Effector memory CD4-positive, alpha-beta T cell (primary cell): ENCODE data around the gene ZBTB44.
A peak's percentile ranks its signal among the peaks of the same experiment; 100 is the strongest.
"Not testable (repeated sequence)": the region's sequence is repeated elsewhere in the genome, so short reads cannot be mapped to it uniquely, and the experiment has no call there.

Source experiments
- DNase-seq, 3 donors: peaks; one replicate each; pipeline ENCODE4 v3.0.0-alpha.2; 2020
- H3K27ac ChIP-seq: 2 replicates; pipeline ENCODE4 v1.7.0; 2013; ENCODE audit warnings: mild to moderate bottlenecking, low read length, moderate library complexity; ENCODE audit not compliant: insufficient read depth, poor library complexity, severe bottlenecking
- H3K27me3 ChIP-seq: replicated peaks from 2 replicates; pipeline ENCODE4 v1.7.0; 2013; ENCODE audit warnings: mild to moderate bottlenecking, low read length; ENCODE audit not compliant: insufficient read depth, control insufficient read depth, poor library complexity, severe bottlenecking
- H3K36me3 ChIP-seq: 2 replicates; pipeline ENCODE4 v1.7.0; 2013; ENCODE audit warnings: mild to moderate bottlenecking, low read length, moderate library complexity; ENCODE audit not compliant: control insufficient read depth, insufficient read depth
- H3K4me1 ChIP-seq: 2 replicates; pipeline ENCODE4 v1.7.0; 2013; ENCODE audit warnings: low read length, mild to moderate bottlenecking; ENCODE audit not compliant: control insufficient read depth, insufficient read depth, poor library complexity, severe bottlenecking
- H3K4me3 ChIP-seq: 2 replicates; pipeline ENCODE4 v1.7.0; 2013; ENCODE audit warnings: low read length, low read depth, mild to moderate bottlenecking; ENCODE audit not compliant: insufficient read depth, poor library complexity, severe bottlenecking
- H3K9me3 ChIP-seq: 2 replicates; pipeline ENCODE4 v1.7.0; 2013; ENCODE audit warnings: mild to moderate bottlenecking, low read length, moderate library complexity; ENCODE audit not compliant: control insufficient read depth
- total RNA-seq, 3 donors: gene quantifications; one replicate each; lab custom pipeline; 2026; lab: John Stamatoyannopoulos, UW

The ZBTB44 gene, protein sequence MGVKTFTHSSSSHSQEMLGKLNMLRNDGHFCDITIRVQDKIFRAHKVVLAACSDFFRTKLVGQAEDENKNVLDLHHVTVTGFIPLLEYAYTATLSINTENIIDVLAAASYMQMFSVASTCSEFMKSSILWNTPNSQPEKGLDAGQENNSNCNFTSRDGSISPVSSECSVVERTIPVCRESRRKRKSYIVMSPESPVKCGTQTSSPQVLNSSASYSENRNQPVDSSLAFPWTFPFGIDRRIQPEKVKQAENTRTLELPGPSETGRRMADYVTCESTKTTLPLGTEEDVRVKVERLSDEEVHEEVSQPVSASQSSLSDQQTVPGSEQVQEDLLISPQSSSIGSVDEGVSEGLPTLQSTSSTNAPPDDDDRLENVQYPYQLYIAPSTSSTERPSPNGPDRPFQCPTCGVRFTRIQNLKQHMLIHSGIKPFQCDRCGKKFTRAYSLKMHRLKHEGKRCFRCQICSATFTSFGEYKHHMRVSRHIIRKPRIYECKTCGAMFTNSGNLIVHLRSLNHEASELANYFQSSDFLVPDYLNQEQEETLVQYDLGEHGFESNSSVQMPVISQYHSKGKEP
- total RNA-seq = 97.9 to 109 (median 102) reads per million in 3 donors

DNA sequence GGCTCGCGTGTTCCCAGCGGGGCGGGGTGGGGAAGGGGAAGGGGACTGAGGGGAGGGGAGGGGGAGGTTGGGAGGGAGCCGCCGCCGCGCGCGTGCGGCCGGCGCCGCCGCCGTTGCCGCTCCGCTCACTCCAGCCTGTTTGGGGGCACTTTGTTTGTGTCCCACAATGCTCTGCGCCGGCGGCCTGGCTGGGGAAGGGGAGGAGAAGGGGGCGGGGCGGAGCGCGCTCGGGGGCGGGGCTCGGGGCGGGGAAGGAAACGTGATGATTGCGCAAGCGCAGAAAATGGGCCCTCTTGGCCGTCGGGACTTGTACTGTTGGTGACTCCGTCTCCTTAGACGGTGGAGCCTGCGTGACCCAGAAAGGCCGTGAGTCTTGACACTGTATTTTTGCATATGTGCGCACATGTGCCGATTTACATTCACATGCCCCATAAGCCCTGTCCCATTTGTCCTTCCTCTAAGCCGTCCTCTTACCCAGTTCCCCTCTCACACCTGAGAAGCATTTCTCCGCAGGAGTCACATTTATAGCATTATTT is at the start of gene ZBTB44:
Gene ZBTB44 (minus strand): TSS at position 168 of the 536 bp plus-strand sequence. CDS start 53,044 bp downstream, outside the sequence.
- Histone ChIP-seq H3K9me3 (no peaks in the 10 kb centered on the region), H3K4me1 (peaks cover 13% of the 10 kb centered on the region), H3K4me3 (peak within 1 kb of the TSS; percentile 67), H3K27me3 (no peaks in the 10 kb centered on the region), H3K27ac (peak within 1 kb of the TSS; percentile 83), H3K36me3 (no peaks in the 10 kb centered on the region)
- peak; percentile 87 to 90 (median 88) for DNase-seq

DNA sequence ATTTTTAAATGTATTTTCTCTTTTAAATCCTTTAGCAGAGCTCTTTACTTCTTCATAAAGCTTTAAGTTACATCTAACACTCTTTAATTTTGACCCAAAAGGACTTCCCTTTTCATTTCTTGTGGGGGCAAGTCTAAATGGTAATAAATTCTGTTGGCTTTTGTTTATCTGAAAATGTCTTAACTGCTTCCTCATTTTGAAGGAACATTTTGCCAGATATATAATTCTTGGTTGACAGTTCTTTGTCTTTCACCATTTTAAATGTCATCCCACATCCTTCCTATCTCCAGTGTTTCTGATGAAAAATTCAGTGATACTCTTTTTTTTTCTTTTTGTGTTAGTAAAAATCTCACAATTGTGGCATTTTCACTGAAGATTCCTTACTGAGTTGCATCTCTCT is 44.7 kb upstream of the ZBTB44 start:
- Histone ChIP-seq H3K27ac (no peak overlapping the region), H3K27me3 (no peaks in the 10 kb centered on the region), H3K4me1 (no peaks in the 10 kb centered on the region), H3K4me3 (no peak overlapping the region), H3K36me3 (no peaks in the 10 kb centered on the region), H3K9me3 (no peaks in the 10 kb centered on the region)
- DNase-seq = no peak

DNA sequence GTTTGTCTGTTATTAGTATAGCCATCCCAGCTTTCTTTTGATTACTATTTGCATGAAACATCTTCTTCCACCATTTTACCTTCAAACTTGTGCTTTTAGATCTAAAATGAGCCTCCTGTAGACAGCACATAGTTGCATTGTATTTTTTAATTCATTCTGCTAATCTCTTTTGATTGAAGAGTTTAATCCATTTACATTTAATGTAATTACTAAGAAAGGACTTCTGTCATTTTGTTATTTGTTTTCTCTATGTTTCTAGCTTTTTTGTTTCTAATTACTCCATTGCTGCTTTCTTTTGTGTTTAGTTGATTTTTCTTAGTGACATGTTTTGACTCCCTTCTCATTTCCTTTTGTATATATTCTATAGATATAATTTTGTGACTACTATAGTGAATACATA is 43.7 kb upstream of the ZBTB44 start:
- H3K4me1 ChIP-seq = no peaks in the 10 kb centered on the region
- H3K4me3 ChIP-seq = no peak overlapping the region
- no peaks in the 10 kb centered on the region for H3K36me3 ChIP-seq
- H3K27me3 ChIP-seq = no peaks in the 10 kb centered on the region
- H3K27ac ChIP-seq = no peak overlapping the region
- H3K9me3 ChIP-seq = no peaks in the 10 kb centered on the region
- no peak for DNase-seq

DNA sequence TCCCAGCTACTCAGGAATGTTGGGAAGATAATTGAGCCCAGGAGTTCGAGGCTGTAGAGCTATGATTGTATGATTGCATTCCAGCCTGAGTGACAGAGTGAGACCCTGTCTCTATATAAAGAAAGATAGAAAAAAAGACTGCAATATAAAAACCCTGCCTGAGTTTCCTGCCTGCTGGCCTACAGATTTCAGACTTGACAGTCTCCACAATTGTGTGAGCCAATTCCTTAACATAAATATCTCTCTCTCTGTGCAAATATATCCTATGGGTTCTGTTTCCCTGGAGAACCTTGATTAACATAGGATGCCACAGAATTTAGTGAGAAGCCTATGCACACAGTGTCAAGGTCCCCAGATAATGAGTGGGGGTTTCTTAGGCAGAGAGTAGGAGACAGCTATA is 32.5 kb upstream of the ZBTB44 start:
- no peaks in the 10 kb centered on the region for H3K9me3 ChIP-seq
- no peak for DNase-seq

DNA sequence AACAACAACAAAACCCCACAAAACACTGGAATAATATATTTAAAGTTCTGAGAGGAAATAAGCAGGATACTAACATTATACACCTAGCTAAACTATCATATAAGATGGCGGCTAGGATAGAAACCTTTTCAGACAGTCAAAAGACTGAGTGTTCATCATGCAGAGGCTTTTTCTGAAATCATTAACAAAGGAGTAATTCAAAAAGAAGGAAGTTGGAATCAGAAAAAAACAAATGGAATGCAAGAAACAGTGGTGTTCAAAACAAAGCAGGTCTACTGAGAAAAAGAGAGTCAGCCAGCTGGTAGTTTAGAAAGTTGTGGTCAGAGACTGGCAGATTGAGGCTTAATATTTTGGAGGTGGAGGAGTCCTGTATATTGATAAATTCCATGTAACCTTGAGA is 30.1 kb upstream of the ZBTB44 start:
- H3K27ac ChIP-seq = no peak overlapping the region
- H3K9me3 ChIP-seq = no peaks in the 10 kb centered on the region
- no peak overlapping the region for H3K4me3 ChIP-seq
- H3K36me3 ChIP-seq = no peaks in the 10 kb centered on the region
- H3K27me3 ChIP-seq = no peaks in the 10 kb centered on the region
- no peaks in the 10 kb centered on the region for H3K4me1 ChIP-seq
- DNase-seq = no peak

More for the DNA sequence above, 32.5 kb upstream of the ZBTB44 start:
- H3K4me3 ChIP-seq = no peak overlapping the region
- H3K36me3 ChIP-seq = no peaks in the 10 kb centered on the region
- no peak overlapping the region for H3K27ac ChIP-seq
- no peaks in the 10 kb centered on the region for H3K4me1 ChIP-seq
- H3K27me3 ChIP-seq = no peaks in the 10 kb centered on the region

DNA sequence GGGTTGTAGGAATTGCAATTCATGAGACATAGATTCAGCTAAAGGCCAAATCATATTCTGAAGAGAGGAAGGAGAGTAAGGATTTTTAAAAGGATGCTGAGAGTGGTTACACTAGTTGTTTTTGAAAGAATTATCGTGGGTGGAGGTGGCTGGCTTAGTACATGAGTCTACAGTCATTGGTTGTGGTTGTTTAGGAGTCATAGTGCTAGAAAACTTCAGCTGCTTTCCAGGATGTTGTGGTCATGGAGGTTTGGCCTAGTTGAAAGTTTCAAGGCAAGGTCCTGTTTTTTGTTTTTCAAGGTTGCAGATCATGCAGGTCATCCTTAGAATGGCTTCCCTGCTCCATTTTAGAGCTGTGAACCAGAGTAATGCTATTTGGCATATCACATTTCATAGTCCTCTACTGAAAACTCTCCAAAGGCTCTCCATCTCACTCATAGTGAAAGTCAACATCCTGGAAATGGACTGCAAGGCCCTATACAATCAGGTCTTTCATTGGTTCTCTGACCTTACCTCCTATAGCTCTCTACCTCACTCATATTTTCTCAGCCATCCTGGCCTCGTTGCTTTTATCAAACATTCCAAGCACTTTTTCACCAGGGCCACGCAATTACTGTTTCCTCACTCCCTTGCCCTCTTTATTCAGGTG is 26.1 kb upstream of the ZBTB44 start:
- DNase-seq = peak in 2 of 3 donors; percentile 4 to 11
- no peaks in the 10 kb centered on the region for H3K36me3 ChIP-seq
- H3K27ac ChIP-seq = no peak overlapping the region

DNA sequence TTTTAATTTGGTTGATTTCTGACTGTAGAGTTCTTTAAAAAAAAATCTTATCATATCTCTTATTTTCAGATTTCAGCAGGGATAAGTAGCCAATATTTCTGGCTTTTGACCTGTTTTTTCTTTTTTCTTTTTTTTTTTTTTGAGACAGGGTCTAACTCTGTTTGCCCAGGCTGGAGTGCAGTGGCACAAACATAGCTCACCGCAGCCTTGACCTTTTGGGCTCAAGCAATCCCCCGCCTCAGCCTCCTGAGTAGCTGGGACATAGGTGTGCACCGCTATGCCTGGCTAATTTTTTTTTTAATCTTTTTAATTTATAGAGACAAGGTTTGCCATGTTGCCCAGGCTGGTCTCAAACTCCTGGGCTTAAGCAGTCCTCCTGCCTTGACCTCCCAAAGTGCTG is 23.9 kb upstream of the ZBTB44 start:
- H3K27ac ChIP-seq = no peak overlapping the region
- H3K4me3 ChIP-seq = no peak overlapping the region
- H3K36me3 ChIP-seq = no peaks in the 10 kb centered on the region
- H3K9me3 ChIP-seq = no peaks in the 10 kb centered on the region
- DNase-seq = no peak
- H3K4me1 ChIP-seq = no peaks in the 10 kb centered on the region
- H3K27me3 ChIP-seq = no peaks in the 10 kb centered on the region

More for the DNA sequence above, 26.1 kb upstream of the ZBTB44 start:
- no peaks in the 10 kb centered on the region for H3K4me1 ChIP-seq
- no peaks in the 10 kb centered on the region for H3K9me3 ChIP-seq
- H3K4me3 ChIP-seq = no peak overlapping the region
- H3K27me3 ChIP-seq = no peaks in the 10 kb centered on the region

DNA sequence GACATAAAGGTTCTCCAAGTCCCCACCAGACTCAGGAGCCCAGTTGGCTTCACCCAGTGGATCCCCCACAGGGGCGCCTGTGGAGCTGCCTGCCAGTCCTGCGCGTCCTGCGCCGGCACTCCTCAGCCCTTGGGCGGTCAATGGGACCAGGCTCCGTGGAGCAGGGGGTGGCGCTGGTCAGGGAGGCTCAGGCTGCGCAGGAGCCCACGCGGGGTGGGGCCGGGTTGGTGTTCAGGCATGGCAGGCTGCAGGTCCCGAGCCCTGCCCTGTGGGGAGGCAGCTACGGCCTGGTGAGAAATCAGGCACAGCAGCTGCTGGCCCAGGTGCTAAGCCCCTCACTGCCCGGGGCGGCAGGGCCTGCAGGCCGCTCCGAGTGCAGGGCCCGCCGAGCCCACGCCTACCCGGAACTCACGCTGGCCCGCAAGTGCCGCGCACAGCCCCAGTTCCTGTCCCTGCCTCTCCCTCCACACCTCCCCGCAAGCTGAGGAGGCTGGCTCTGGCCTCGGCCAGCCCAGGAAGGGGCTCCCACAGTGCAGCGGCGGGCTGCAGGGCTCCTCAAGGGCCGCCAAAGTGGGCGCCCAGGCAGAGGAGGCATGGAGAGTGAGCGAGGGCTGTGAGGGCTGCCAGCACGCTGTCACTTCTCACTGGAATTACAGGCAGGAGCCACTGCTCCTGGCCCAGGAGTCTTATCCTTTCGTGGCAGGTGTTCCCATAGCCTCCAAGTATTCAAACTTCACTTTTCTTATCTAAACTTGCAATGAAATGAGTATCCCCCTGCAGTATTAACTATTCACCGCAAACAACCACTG is 22.8 kb upstream of the ZBTB44 start:
- Histone ChIP-seq H3K4me1 (no peaks in the 10 kb centered on the region), H3K4me3 (no peak overlapping the region), H3K9me3 (no peaks in the 10 kb centered on the region), H3K27me3 (no peaks in the 10 kb centered on the region), H3K36me3 (no peaks in the 10 kb centered on the region), H3K27ac (no peak overlapping the region)
- no peak for DNase-seq

DNA sequence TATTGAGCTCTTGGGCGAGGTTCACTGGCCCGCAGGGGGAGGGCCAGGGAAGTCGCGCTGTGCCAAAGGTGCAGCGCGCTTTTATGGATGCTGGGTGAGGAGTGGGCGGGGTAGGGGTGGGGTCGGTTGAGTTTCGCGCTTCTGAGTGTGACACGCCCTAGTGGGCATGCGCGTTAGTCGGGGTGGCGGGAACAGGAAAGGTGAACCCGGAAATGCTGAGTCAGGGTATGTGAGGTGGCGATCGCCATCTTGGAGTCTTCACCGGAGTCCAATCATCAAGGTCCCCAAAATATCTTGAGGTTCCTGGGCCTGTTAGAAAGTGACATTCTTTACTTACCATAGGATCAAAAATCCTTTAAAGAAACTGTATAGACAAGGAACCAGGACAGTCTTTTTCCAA is 16.7 kb upstream of the ZBTB44 start:
- not testable (repeated sequence) for H3K27ac ChIP-seq, DNase-seq, H3K4me1 ChIP-seq

More for the DNA sequence above, 16.7 kb upstream of the ZBTB44 start:
- not testable (repeated sequence) for H3K36me3 ChIP-seq, H3K4me3 ChIP-seq, H3K9me3 ChIP-seq, H3K27me3 ChIP-seq
